ENCODE data around the gene DMD.

Gene DMD

DNA sequence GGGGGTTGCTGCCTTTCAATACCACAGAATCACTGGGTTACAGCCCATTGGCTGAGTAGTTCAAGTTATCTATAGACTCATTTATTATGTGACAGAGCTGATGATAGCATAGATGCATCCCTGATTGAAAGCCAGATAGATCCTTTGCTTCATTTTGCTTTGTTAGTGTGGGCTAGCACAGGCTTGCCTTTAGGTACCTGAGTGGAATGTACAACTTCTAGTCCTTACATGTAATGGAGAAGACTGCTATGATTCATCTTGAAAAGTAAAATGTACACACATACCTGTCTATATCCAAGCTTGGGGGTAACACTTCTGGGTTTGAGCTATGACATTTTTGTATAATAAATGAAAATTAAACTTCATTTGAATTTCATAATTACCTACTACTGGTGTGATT, 1913.5 kb downstream of the DMD start:
- Histone ChIP-seq H4K20me1 (no peaks in the 10 kb centered on the region), H3K9me3 (peaks cover 33% of the 10 kb centered on the region), H3K27me3 (peaks cover 99% of the 10 kb centered on the region), H3K4me2 (no peak overlapping the region), H3K27ac (no peak overlapping the region), H3K36me3 (peaks cover 8% of the 10 kb centered on the region; the same call in 1 of the 2 replicates), H3K4me1 (no peaks in the 10 kb centered on the region), H3K4me3 (no peak overlapping the region), H3K9ac (no peak overlapping the region)
- TF ChIP-seq Cebpa-rat (IDR thresholded peaks at IDR 0.05), result no peak

GRCh38 chrX:31294475-31294874, 1916.9 kb downstream of the DMD start:
- Histone ChIP-seq H4K20me1 (no peaks in the 10 kb centered on the region), H3K4me2 (no peak overlapping the region), H3K27me3 (peaks cover 78% of the 10 kb centered on the region), H3K9ac (no peak overlapping the region), H3K9me3 (peaks cover 13% of the 10 kb centered on the region), H3K4me1 (no peaks in the 10 kb centered on the region), H3K27ac (no peak overlapping the region), H3K4me3 (no peak overlapping the region), H3K36me3 (no peaks in the 10 kb centered on the region)
- no peak for TF ChIP-seq Cebpa-rat (IDR thresholded peaks at IDR 0.05)

- H3K4me2 ChIP-seq, result no peak overlapping the region
- no peak overlapping the region for H3K27ac ChIP-seq
- TF ChIP-seq Cebpa-rat (IDR thresholded peaks at IDR 0.05), result no peak
- no peaks in the 10 kb centered on the region for H4K20me1 ChIP-seq
- H3K27me3 ChIP-seq, result peaks cover 78% of the 10 kb centered on the region
- H3K9me3 ChIP-seq, result peaks cover 13% of the 10 kb centered on the region
- H3K4me3 ChIP-seq, result no peak overlapping the region
- no peaks in the 10 kb centered on the region for H3K4me1 ChIP-seq
- H3K36me3 ChIP-seq, result no peaks in the 10 kb centered on the region
- no peak overlapping the region for H3K9ac ChIP-seq
Observed at GRCh38 chrX:31293409-31293808, 1917.9 kb downstream of the DMD start.

GRCh38 chrX:31291131-31291530, 1920.2 kb downstream of the DMD start:
- Histone ChIP-seq H3K9me3 (peaks cover 8% of the 10 kb centered on the region; the same call in 1 of the 2 replicates), H3K4me1 (no peaks in the 10 kb centered on the region), H3K36me3 (no peaks in the 10 kb centered on the region), H3K9ac (no peak overlapping the region), H3K4me2 (no peak overlapping the region), H4K20me1 (peaks cover under 1% of the 10 kb centered on the region; the same call in 1 of the 2 replicates), H3K27ac (no peak overlapping the region), H3K27me3 (peaks cover 77% of the 10 kb centered on the region), H3K4me3 (no peak overlapping the region)
- no peak for TF ChIP-seq Cebpa-rat (IDR thresholded peaks at IDR 0.05)

DNA sequence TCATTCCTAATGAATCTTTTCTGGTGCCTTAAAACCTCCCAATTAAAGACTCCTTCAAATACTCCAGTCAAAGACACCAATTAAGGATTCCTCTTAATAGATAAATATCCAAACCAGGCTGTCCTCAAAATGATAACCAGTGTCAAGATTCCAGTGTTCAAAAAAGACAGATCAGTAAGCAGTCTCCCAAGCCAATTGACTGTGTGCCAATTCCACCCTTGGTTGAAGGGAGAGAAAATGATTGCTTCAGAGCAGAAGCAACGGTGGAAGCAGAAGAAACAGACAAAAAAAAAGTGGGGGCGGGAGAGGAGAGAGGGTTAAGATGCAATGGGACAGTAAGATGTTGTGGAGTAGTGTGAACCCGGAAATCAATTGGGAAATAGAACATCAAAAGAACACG, 1923.5 kb downstream of the DMD start:
- Histone ChIP-seq H3K9me3 (peaks cover 3% of the 10 kb centered on the region; the same call in 1 of the 2 replicates), H3K27me3 (peaks cover 76% of the 10 kb centered on the region), H3K4me1 (no peaks in the 10 kb centered on the region), H3K4me2 (no peak overlapping the region), H4K20me1 (peaks cover 6% of the 10 kb centered on the region; the same call in 1 of the 2 replicates), H3K27ac (no peak overlapping the region), H3K4me3 (no peak overlapping the region), H3K36me3 (no peaks in the 10 kb centered on the region), H3K9ac (no peak overlapping the region)
- TF ChIP-seq Cebpa-rat (IDR thresholded peaks at IDR 0.05), result no peak

GRCh38 chrX:31280580-31280979, 1930.8 kb downstream of the DMD start:
- Histone ChIP-seq H3K36me3 (no peaks in the 10 kb centered on the region), H3K4me1 (no peaks in the 10 kb centered on the region), H3K4me2 (no peak overlapping the region), H4K20me1 (no peaks in the 10 kb centered on the region), H3K9me3 (no peaks in the 10 kb centered on the region), H3K4me3 (no peak overlapping the region), H3K27ac (no peak overlapping the region), H3K27me3 (peaks cover 91% of the 10 kb centered on the region), H3K9ac (no peak overlapping the region)
- TF ChIP-seq Cebpa-rat (IDR thresholded peaks at IDR 0.05), result no peak

DNA sequence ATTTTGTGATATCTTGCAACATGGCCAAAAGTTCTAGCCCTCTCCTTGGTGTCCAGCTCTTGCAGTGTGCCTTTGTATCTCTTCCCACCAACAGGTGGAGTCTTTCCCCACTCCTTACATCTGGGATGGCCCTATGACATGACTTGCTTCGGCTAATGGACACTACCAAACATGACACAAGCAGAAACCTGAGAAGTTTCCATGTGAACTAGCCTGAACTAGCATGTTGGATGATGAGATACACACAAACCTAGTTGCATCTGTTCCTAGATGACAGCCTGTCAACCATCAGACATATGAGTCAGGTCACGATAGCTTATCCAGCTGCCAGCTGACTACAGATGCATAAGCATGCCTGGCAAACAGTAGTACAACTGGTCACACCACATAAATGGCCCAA, 1932.0 kb downstream of the DMD start:
- Histone ChIP-seq H3K4me2 (no peak overlapping the region), H3K9me3 (no peaks in the 10 kb centered on the region), H3K4me3 (no peak overlapping the region), H4K20me1 (no peaks in the 10 kb centered on the region), H3K27ac (no peak overlapping the region), H3K4me1 (no peaks in the 10 kb centered on the region), H3K27me3 (peaks cover 90% of the 10 kb centered on the region), H3K36me3 (no peaks in the 10 kb centered on the region), H3K9ac (no peak overlapping the region)
- no peak for TF ChIP-seq Cebpa-rat (IDR thresholded peaks at IDR 0.05)

DNA sequence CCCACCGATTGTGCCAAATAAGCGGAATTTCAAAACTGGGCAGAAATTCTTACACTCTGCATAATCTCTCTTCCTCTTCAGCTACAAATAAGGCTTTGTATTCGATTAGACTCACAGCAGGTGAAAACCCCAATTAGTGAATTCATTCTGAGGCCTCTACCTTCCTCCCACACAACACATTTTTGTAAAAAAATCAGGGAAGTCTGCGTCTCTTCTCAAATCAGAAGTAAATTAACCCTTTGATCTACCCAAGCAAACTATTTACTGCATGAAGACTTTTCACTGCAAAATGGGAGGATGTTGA, 1938.9 kb downstream of the DMD start:
- Histone ChIP-seq H3K36me3 (no peaks in the 10 kb centered on the region), H4K20me1 (peaks cover 4% of the 10 kb centered on the region; the same call in 1 of the 2 replicates), H3K4me2 (no peak overlapping the region), H3K4me1 (no peaks in the 10 kb centered on the region), H3K9ac (no peak overlapping the region), H3K27me3 (peaks cover 90% of the 10 kb centered on the region), H3K27ac (no peak overlapping the region), H3K4me3 (no peak overlapping the region), H3K9me3 (no peaks in the 10 kb centered on the region; the same call in 1 of the 2 replicates)
- TF ChIP-seq Cebpa-rat (IDR thresholded peaks at IDR 0.05), result no peak

DNA sequence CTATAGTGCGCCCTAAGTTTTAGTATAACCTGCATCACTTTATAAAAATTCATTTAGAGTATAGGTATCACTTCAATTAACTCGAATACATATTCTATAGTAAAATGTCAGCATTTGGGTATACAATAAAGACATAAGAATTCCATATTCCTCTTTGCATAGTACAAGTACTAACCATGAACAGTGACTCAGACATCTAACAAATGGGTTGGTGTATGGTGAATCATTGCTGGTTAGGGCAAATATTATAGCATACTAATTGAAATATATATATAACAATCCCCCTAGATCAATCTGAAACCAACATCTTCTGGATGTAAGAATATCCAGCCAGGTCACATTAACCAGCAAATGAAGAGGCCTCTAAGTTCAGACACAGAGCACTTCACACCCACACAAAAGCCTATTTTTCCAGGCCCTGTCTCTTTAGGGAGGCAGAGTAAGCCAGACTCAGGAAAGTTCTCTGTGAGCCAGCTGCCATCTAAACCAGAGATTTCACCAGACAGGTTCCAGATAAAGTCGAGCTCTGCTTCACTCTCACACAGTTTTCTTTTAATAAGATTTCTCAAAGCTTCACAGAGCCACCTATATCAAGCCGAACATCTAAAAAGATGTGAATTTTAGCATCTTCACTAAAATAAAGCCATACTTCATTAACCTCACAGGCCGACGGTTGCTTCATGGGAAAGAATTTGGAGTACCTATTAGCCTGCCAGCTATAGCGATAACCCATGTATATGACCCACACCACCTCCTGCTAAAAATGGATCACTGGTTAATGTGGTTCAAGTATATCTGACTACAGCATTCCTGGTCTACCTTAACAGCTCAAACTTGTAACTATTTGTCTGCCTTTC, 1939.5 kb downstream of the DMD start:
- Histone ChIP-seq H3K9me3 (no peaks in the 10 kb centered on the region; the same call in 1 of the 2 replicates), H3K4me3 (no peak overlapping the region), H3K27me3 (peaks cover 92% of the 10 kb centered on the region), H3K9ac (no peak overlapping the region), H3K4me1 (no peaks in the 10 kb centered on the region), H3K36me3 (no peaks in the 10 kb centered on the region), H4K20me1 (peaks cover 4% of the 10 kb centered on the region; the same call in 1 of the 2 replicates), H3K4me2 (no peak overlapping the region), H3K27ac (no peak overlapping the region)
- no peak for TF ChIP-seq Cebpa-rat (IDR thresholded peaks at IDR 0.05)

- no peak overlapping the region for H3K9ac ChIP-seq
- H3K27ac ChIP-seq, result no peak overlapping the region
- TF ChIP-seq Cebpa-rat (IDR thresholded peaks at IDR 0.05), result no peak
- H3K27me3 ChIP-seq, result peaks cover 90% of the 10 kb centered on the region
- peaks cover 6% of the 10 kb centered on the region; the same call in 1 of the 2 replicates for H4K20me1 ChIP-seq
- H3K9me3 ChIP-seq, result no peaks in the 10 kb centered on the region; the same call in 1 of the 2 replicates
- no peaks in the 10 kb centered on the region for H3K36me3 ChIP-seq
- 0 out of 2 replicates have a peak, but pooled peaks cover 6% of the 10 kb centered on the region for H3K4me1 ChIP-seq
- H3K4me2 ChIP-seq, result no peak overlapping the region
- H3K4me3 ChIP-seq, result no peak overlapping the region
Observed at GRCh38 chrX:31269914-31270313, 1941.4 kb downstream of the DMD start.
